ENCODE data around the gene IMMP2L. TPM values are rescaled to one million over a fixed set of nuclear protein-coding genes. Genes with fewer than 3 reads are reported as not detected.

The IMMP2L gene
- total and polyA plus RNA-seq, 2 of the 8 experiments (the other 6 are each of a cell fraction or from before 2014, with no cell fraction given): 2.3 to 10.1 TPM

GRCh38 chr7:111092406-111093236 is 469.7 kb downstream of the IMMP2L start:
- no peak overlapping the region for H4K91ac ChIP-seq (replicated peaks; ENCODE audit: insufficient read length, low read length)
- FAIRE-seq: peak; percentile 39
- no peak overlapping the region for H3K56ac ChIP-seq (replicated peaks; ENCODE audit: insufficient read length, low read depth, low read length)
- no peak for TF ChIP-seq MAFK (IDR thresholded peaks at IDR 0.05; ENCODE audit: low read depth, low read length)
- TF ChIP-seq KDM1A (IDR thresholded peaks at IDR 0.05; ENCODE audit: borderline replicate concordance, low read length): no peak
- no peak for TF ChIP-seq CTBP2 (IDR thresholded peaks at IDR 0.05; ENCODE audit: borderline replicate concordance, insufficient read depth, insufficient read length, low read length)
- TF ChIP-seq NRF1 (IDR thresholded peaks at IDR 0.05; ENCODE audit: low read depth, low read length): no peak
- TF ChIP-seq ZNF274 (IDR thresholded peaks at IDR 0.05; ENCODE audit: borderline replicate concordance, extremely low read depth, low read length): no peak
- no peak for TF ChIP-seq PHF8 (conservative IDR thresholded peaks at IDR 0.05; ENCODE audit: low read depth, low read length)
- no peak for TF ChIP-seq ATF2 (IDR thresholded peaks at IDR 0.05; ENCODE audit: low read length)
- TF ChIP-seq MAX (IDR thresholded peaks at IDR 0.05): no peak
- no peak for TF ChIP-seq SP2 (IDR thresholded peaks at IDR 0.05; ENCODE audit: low read length)
- no peak for TF ChIP-seq TEAD4 (IDR thresholded peaks at IDR 0.05; ENCODE audit: low read depth, low read length)
- TF ChIP-seq SIRT6 (IDR thresholded peaks at IDR 0.05; ENCODE audit: low read length): no peak

More at GRCh38 chr7:111092406-111093236, 469.7 kb downstream of the IMMP2L start:
- ChIA-PET CTCF (ENCODE audit: partially characterized antibody) (interaction anchor here (0.6 to 1.5 kb wide), 3 partner anchors 10 to 488 kb away, joined by 3 to 8 read pairs (median 3); partner anchors contain the start of gene IMMP2L), POLR2A (ENCODE audit: partially characterized antibody) (no interaction called here)
- Histone ChIP-seq H3K36me3 (ENCODE audit: control insufficient read depth in 2 of 4, insufficient read depth in 4 of 4, low read length in 3 of 4) (no peaks in the 10 kb centered on the region), H2BK20ac (ENCODE audit: low read length) (no peak overlapping the region), H3K9ac (replicated peaks in 1 of 4; ENCODE audit: extremely low read depth in 1 of 4, low read depth in 3 of 4, low read length in 3 of 4) (no peak overlapping the region), H3K4me1 (replicated peaks in 1 of 4; ENCODE audit: control insufficient read depth in 3 of 4, insufficient read depth in 4 of 4, low read length in 3 of 4) (peaks cover 0 to 18% (median 12%) of the 10 kb centered on the region in 4 experiments; a peak in 4 of 7 replicates), H2BK5ac (ENCODE audit: low read depth, low read length) (no peak overlapping the region), H4K5ac (ENCODE audit: insufficient read length, low read depth, low read length) (no peak overlapping the region), H3K23ac (ENCODE audit: insufficient read length) (no peak overlapping the region), H3K27ac (ENCODE audit: low read depth, low read length) (no peak overlapping the region), H3K4me3 (ENCODE audit: extremely low read depth in 1 of 4, insufficient read depth in 2 of 4, low read depth in 3 of 4, low read length in 4 of 4) (no peak overlapping the region), H2AFZ (ENCODE audit: low read length) (no peak overlapping the region), H3K27me3 (replicated peaks in 1 of 4; ENCODE audit: control insufficient read depth in 3 of 4, extremely low read depth in 1 of 4, insufficient read depth in 3 of 4, low read length in 3 of 4) (no peaks in the 10 kb centered on the region), H2BK12ac (ENCODE audit: low read depth, low read length) (no peak overlapping the region), H3K18ac (ENCODE audit: extremely low read depth, low read length) (no peak overlapping the region), H4K8ac (ENCODE audit: extremely low read depth, insufficient read depth, low read length) (no peak overlapping the region), H3K79me2 (ENCODE audit: control insufficient read depth in 1 of 2, insufficient read depth in 2 of 2, low read length in 2 of 2) (no peaks in the 10 kb centered on the region), H2AK5ac (ENCODE audit: low read depth, low read length) (no peak overlapping the region), H3K23me2 (ENCODE audit: low read depth, low read length) (no peaks in the 10 kb centered on the region), H2BK120ac (replicated peaks; ENCODE audit: low read depth, low read length) (no peak overlapping the region), H3K4ac (replicated peaks; ENCODE audit: insufficient read length, low read depth, low read length) (no peak overlapping the region), H3K79me1 (ENCODE audit: low read depth, low read length) (no peaks in the 10 kb centered on the region), H3K4me2 (ENCODE audit: insufficient read depth in 1 of 2, low read depth in 2 of 2, low read length in 2 of 2) (no peak overlapping the region), H3K9me3 (ENCODE audit: insufficient read depth in 2 of 2, low read depth in 1 of 2, low read length in 1 of 2) (no peaks in the 10 kb centered on the region), H2BK15ac (ENCODE audit: low read length) (no peak overlapping the region), H3K14ac (ENCODE audit: insufficient read length) (no peak overlapping the region), H4K20me1 (replicated peaks in 1 of 2; ENCODE audit: control insufficient read depth in 1 of 2, insufficient read depth in 2 of 2, low read length in 2 of 2) (no peaks in the 10 kb centered on the region)
- WGBS, 2 experiments (ENCODE audit: extremely low coverage in 1 of 2, insufficient coverage in 1 of 2, insufficient read length in 1 of 2, insufficient replicate concordance in 2 of 2, low coverage in 1 of 2, low lambda C conversion rate in 2 of 2, missing lambda C conversion rate in 1 of 2): 79% methylated on average over 2 of the region's 2 CpGs; no CpG with 5 or more reads in 1 of the 2 experiments
- no peak for DNase-seq (ENCODE audit: low read depth in 1 of 2, low spot score in 2 of 2)

Measured in H1 (cell line).